GM20000 (cell line): ENCODE measurements around the gene XPR1.

Source experiments
- DNase-seq: peaks from one replicate; pipeline ENCODE4 v3.0.0; 2012; ENCODE audit warnings: low spot score
- CTCF ChIP-seq: IDR thresholded peaks from 2 replicates; pipeline ENCODE4 v1.5.1; 2012; ENCODE audit warnings: mild to moderate bottlenecking, control low read depth; ENCODE audit errors: extremely low read depth, missing control alignments

The XPR1 gene

GRCh38 chr1:180751921-180752320 lies 120.1 kb downstream of the XPR1 start:
- TF ChIP-seq CTCF = no peak
- DNase-seq = no peak

GRCh38 chr1:180754453-180754852 lies 122.6 kb downstream of the XPR1 start:
- DNase-seq = no peak
- no peak for TF ChIP-seq CTCF

- DNase-seq = no peak
Measured at GRCh38 chr1:180757657-180758056, 125.8 kb downstream of the XPR1 start.

GRCh38 chr1:180762796-180763195 lies 131.0 kb downstream of the XPR1 start:
- no peak for TF ChIP-seq CTCF
- DNase-seq = no peak

More at GRCh38 chr1:180757657-180758056, 125.8 kb downstream of the XPR1 start:
- TF ChIP-seq CTCF = no peak

- no peak for DNase-seq
- no peak for TF ChIP-seq CTCF
Measured at GRCh38 chr1:180765151-180765550, 133.3 kb downstream of the XPR1 start.

- TF ChIP-seq CTCF = no peak
Measured at GRCh38 chr1:180769889-180770288, 138.1 kb downstream of the XPR1 start.

GRCh38 chr1:180773210-180773865 lies 141.5 kb downstream of the XPR1 start:
- no peak for DNase-seq
- TF ChIP-seq CTCF = no peak

More at GRCh38 chr1:180769889-180770288, 138.1 kb downstream of the XPR1 start:
- DNase-seq = no peak
